Liver (tissue), 9 donors: ENCODE measurements around the gene SMG6. TPM values are rescaled to one million over a fixed set of nuclear protein-coding genes. Genes with fewer than 3 reads are reported as not detected.

Source experiments
- DNase-seq: peaks from one replicate; pipeline ENCODE4 v3.0.0-alpha.2; 2017; ENCODE audit warnings: low spot score
- H3K27ac ChIP-seq, 2 donors: one replicate each; pipeline ENCODE4 v1.7.0; 2013; ENCODE audit warnings: inconsistent platforms in 2 of 2, low read length in 2 of 2, control low read depth in 1 of 2, low read depth in 1 of 2, mild to moderate bottlenecking in 1 of 2
- H3K27me3 ChIP-seq, 4 donors: one replicate each; pipeline versions ENCODE4 v1.6.1 to v1.7.0; 2013; ENCODE audit warnings: low read length in 3 of 4, inconsistent platforms in 1 of 4, mild to moderate bottlenecking in 1 of 4, moderate library complexity in 1 of 4; ENCODE audit not compliant: control insufficient read depth in 4 of 4, insufficient read depth in 4 of 4
- H3K36me3 ChIP-seq, 4 donors: one replicate each; pipeline versions ENCODE4 v1.6.1 to v1.7.0; 2013; ENCODE audit warnings: low read length in 3 of 4, mild to moderate bottlenecking in 3 of 4, low read depth in 1 of 4, moderate library complexity in 1 of 4; ENCODE audit not compliant: control insufficient read depth in 4 of 4, insufficient read depth in 3 of 4
- H3K4me1 ChIP-seq, 4 donors: one replicate each; pipeline versions ENCODE4 v1.6.1 to v1.7.0; 2013; ENCODE audit warnings: low read length in 3 of 4, mild to moderate bottlenecking in 3 of 4, moderate library complexity in 1 of 4; ENCODE audit not compliant: control insufficient read depth in 4 of 4, insufficient read depth in 4 of 4
- H3K4me3 ChIP-seq, 3 donors: one replicate each; pipeline versions ENCODE4 v1.6.1 to v1.7.0; 2013; ENCODE audit warnings: low read length in 3 of 3, control low read depth in 1 of 3, low read depth in 1 of 3, mild to moderate bottlenecking in 1 of 3
- H3K9ac ChIP-seq, 2 donors: one replicate each; pipeline ENCODE4 v1.7.0; 2013; ENCODE audit warnings: low read length in 2 of 2, mild to moderate bottlenecking in 2 of 2, moderate library complexity in 2 of 2, control low read depth in 1 of 2, low read depth in 1 of 2
- H3K9me3 ChIP-seq, 4 donors: one replicate each; pipeline versions ENCODE4 v1.6.1 to v1.7.0; 2013; ENCODE audit warnings: low read length in 3 of 4; ENCODE audit not compliant: control insufficient read depth in 4 of 4
- ATF3 ChIP-seq: IDR thresholded peaks from 2 replicates; pipeline ENCODE4 v1.6.1; 2016; ENCODE audit warnings: antibody characterized with exemption
- CTCF ChIP-seq: fragments of 150-350 bp; IDR thresholded peaks from 2 replicates; pipeline ENCODE4 v1.5.1; 2017; ENCODE audit warnings: improper control_type of control experiment, low read depth, low read length; ENCODE audit not compliant: missing input control
- EGR1 ChIP-seq, 2 donors: IDR thresholded peaks; 2 replicates each; pipeline ENCODE4 v1.6.1; 2016 to 2018; ENCODE audit warnings: antibody characterized with exemption in 2 of 2, low read depth in 2 of 2
- FOXA2 ChIP-seq: IDR thresholded peaks from 2 replicates; pipeline ENCODE4 v1.6.1; 2016; ENCODE audit warnings: antibody characterized with exemption
- GABPA ChIP-seq, 2 donors: IDR thresholded peaks in 1 of 2; conservative IDR thresholded peaks in 1 of 2; 2 replicates each; pipeline ENCODE4 v1.6.1; 2016; ENCODE audit warnings: antibody characterized with exemption in 2 of 2, mild to moderate bottlenecking in 1 of 2, moderate library complexity in 1 of 2
- HNF4A ChIP-seq, 2 donors: conservative IDR thresholded peaks; 2 replicates each; pipeline ENCODE4 v1.6.1; 2016; ENCODE audit warnings: antibody characterized with exemption in 2 of 2, mild to moderate bottlenecking in 2 of 2
- HNF4G ChIP-seq: IDR thresholded peaks from 2 replicates; pipeline ENCODE4 v1.6.1; 2016; ENCODE audit warnings: antibody characterized with exemption
- JUND ChIP-seq, 2 donors: IDR thresholded peaks; 2 replicates each; pipeline ENCODE4 v1.6.1; 2016; ENCODE audit warnings: antibody characterized with exemption in 2 of 2
- MAX ChIP-seq: IDR thresholded peaks from 2 replicates; pipeline ENCODE4 v1.6.1; 2016; ENCODE audit warnings: antibody characterized with exemption
- NR2F2 ChIP-seq: IDR thresholded peaks from 2 replicates; pipeline ENCODE4 v1.6.1; 2016; ENCODE audit warnings: antibody characterized with exemption
- RAD21 ChIP-seq, 2 donors: IDR thresholded peaks; 2 replicates each; pipeline ENCODE4 v1.6.1; 2016; ENCODE audit warnings: antibody characterized with exemption in 2 of 2, mild to moderate bottlenecking in 2 of 2
- REST ChIP-seq: IDR thresholded peaks from 2 replicates; pipeline ENCODE4 v1.6.1; 2016; ENCODE audit warnings: antibody characterized with exemption, mild to moderate bottlenecking
- RXRA ChIP-seq, 2 donors: IDR thresholded peaks; 2 replicates each; pipeline ENCODE4 v1.6.1; 2017 to 2018; ENCODE audit warnings: antibody characterized with exemption in 2 of 2, mild to moderate bottlenecking in 1 of 2
- TAF1 ChIP-seq: conservative IDR thresholded peaks from 2 replicates; pipeline ENCODE4 v1.6.1; 2016; ENCODE audit warnings: antibody characterized with exemption, mild to moderate bottlenecking
- YY1 ChIP-seq: IDR thresholded peaks from 2 replicates; pipeline ENCODE4 v1.6.1; 2016; ENCODE audit warnings: antibody characterized with exemption, mild to moderate bottlenecking
- ZBTB33 ChIP-seq: IDR thresholded peaks from 2 replicates; pipeline ENCODE4 v1.6.1; 2016; ENCODE audit warnings: antibody characterized with exemption
- WGBS: extraction: QIAGEN DNeasy Blood & Tissue Kit; methylation state at CpG from one replicate; pipeline ENCODE4 v1.1.7; 2013; 5-methylcytosine and 5-hydroxymethylcytosine counted together
- polyA plus RNA-seq, 2 donors: library from polyadenylated mRNA; stranded (reverse) in 1 of 2; unstranded in 1 of 2; fragments of 200-250 nt in 1 of 2; fragments of >200 nt in 1 of 2; fragmentation: Nextera tagmentation in 1 of 2; extraction: Ambion mirVana in 1 of 2; gene quantifications; one replicate each; pipeline versions ENCODE4 v1.2.1 to v1.2.3, GENCODE V29; 2013 to 2015
- total RNA-seq, 2 donors: library from RNA; depleted of rRNA; stranded (reverse); fragments of >200 nt; gene quantifications; one replicate each; pipeline ENCODE4 v1.2.3, GENCODE V29; 2014
- donor health status: healthy.
- donor health status: healthy.
- donor health status: healthy.
- donor health status: healthy.
- donor health status: healthy.

SMG6 gene
- total and polyA plus RNA-seq, 4 donors: 4.9 to 12.0 (median 8.2) TPM

- DNase-seq: no peak
- H3K27ac ChIP-seq: peak overlapping the region in 1 of 2 donors; percentile 17
- TF ChIP-seq NR2F2 (no peak), JUND (IDR thresholded peaks at IDR 0.05) (no peak)
These were observed 280.8 kb downstream of the SMG6 start for GRCh38 chr17:2022647-2023240.

GRCh38 chr17:2020721-2021120 lies 282.9 kb downstream of the SMG6 start:
- WGBS: 73% methylated on average over 8 of the region's 8 CpGs
- Histone ChIP-seq H3K36me3 (no peaks in the 10 kb centered on the region), H3K9me3 (no peaks in the 10 kb centered on the region), H3K27me3 (no peaks in the 10 kb centered on the region), H3K9ac (no peak overlapping the region), H3K27ac (no peak overlapping the region), H3K4me3 (no peak overlapping the region), H3K4me1 (peaks cover 5 to 55% (median 32%) of the 10 kb centered on the region in 4 donors)
- TF ChIP-seq HNF4G (no peak), TAF1 (no peak), REST (no peak), NR2F2 (peak; percentile 95), HNF4A (conservative IDR thresholded peaks at IDR 0.05) (no peak), RXRA (IDR thresholded peaks at IDR 0.05) (peak in 1 of 2 donors; percentile 7), GABPA (IDR thresholded peaks at IDR 0.05 in 1 of 2, conservative IDR thresholded peaks at IDR 0.05 in 1 of 2) (no peak)
- DNase-seq: no peak

More at GRCh38 chr17:2022647-2023240, 280.8 kb downstream of the SMG6 start:
- no peaks in the 10 kb centered on the region for H3K36me3 ChIP-seq
- no peaks in the 10 kb centered on the region for H3K9me3 ChIP-seq
- H3K4me1 ChIP-seq: peaks cover 2 to 45% (median 29%) of the 10 kb centered on the region in 4 donors
- no peak overlapping the region for H3K9ac ChIP-seq
- WGBS: 76% methylated on average over 15 of the region's 15 CpGs
- no peak overlapping the region for H3K4me3 ChIP-seq
- H3K27me3 ChIP-seq: no peaks in the 10 kb centered on the region

GRCh38 chr17:2019723-2020122 lies 283.9 kb downstream of the SMG6 start:
- H3K27ac ChIP-seq: no peak overlapping the region
- no peaks in the 10 kb centered on the region for H3K9me3 ChIP-seq
- no peak overlapping the region for H3K4me3 ChIP-seq
- H3K27me3 ChIP-seq: no peaks in the 10 kb centered on the region
- DNase-seq: no peak
- H3K36me3 ChIP-seq: no peaks in the 10 kb centered on the region
- WGBS: 92% methylated on average over 8 of the region's 8 CpGs
- no peak overlapping the region for H3K9ac ChIP-seq
- peaks cover 5 to 56% (median 30%) of the 10 kb centered on the region in 4 donors for H3K4me1 ChIP-seq
- no peak for TF ChIP-seq GABPA (IDR thresholded peaks at IDR 0.05 in 1 of 2, conservative IDR thresholded peaks at IDR 0.05 in 1 of 2)
- TF ChIP-seq HNF4G: no peak
- no peak for TF ChIP-seq RAD21 (IDR thresholded peaks at IDR 0.05)
- TF ChIP-seq RXRA (IDR thresholded peaks at IDR 0.05): no peak
- no peak for TF ChIP-seq REST
- no peak for TF ChIP-seq EGR1 (IDR thresholded peaks at IDR 0.05; ENCODE audit: low read depth in 2 of 2)
- no peak for TF ChIP-seq ZBTB33
- no peak for TF ChIP-seq YY1
- no peak for TF ChIP-seq NR2F2
- TF ChIP-seq CTCF: no peak
- no peak for TF ChIP-seq MAX
- no peak for TF ChIP-seq ATF3
- no peak for TF ChIP-seq FOXA2
